Naive thymus-derived CD4-positive, alpha-beta T cell (primary cell): Measurements from ENCODE around the gene ANP32B. TPM values are rescaled to one million over a fixed set of nuclear protein-coding genes. Genes with fewer than 3 reads are reported as not detected.

Experiments used
- ATAC-seq: fragments of 150-1000 bp; cut with Tn5 transposase; 2 replicates; pipeline ENCODE4 v1.10.0; 2021; ENCODE audit warnings: mild to moderate bottlenecking, moderate library complexity
- CTCF ChIA-PET: fragments of 350-600 bp; sonication (Branson Sonifier 250); formaldehyde crosslinking; loops from one replicate; lab custom pipeline; 2021; ENCODE audit warnings: antibody characterized with exemption; lab: Charles Lee
- POLR2A ChIA-PET: fragments of 350-600 bp; sonication (Branson Sonifier 250); formaldehyde crosslinking; loops from one replicate; lab custom pipeline; 2021; ENCODE audit warnings: antibody characterized with exemption, inconsistent platforms; lab: Charles Lee
- DNase-seq, 9 donors: peaks; one replicate each; pipeline versions ENCODE4 v3.0.0 to v3.0.0-alpha.2; 2020 to 2022; ENCODE audit warnings: mixed read lengths in 1 of 9
- H3K27ac ChIP-seq: one replicate; pipeline ENCODE4 v1.7.0; 2013; ENCODE audit warnings: mild to moderate bottlenecking, low read depth, low read length, moderate library complexity
- H3K27me3 ChIP-seq, 2 donors: one replicate each; pipeline ENCODE4 v1.7.0; 2013; ENCODE audit warnings: low read length in 2 of 2, mild to moderate bottlenecking in 2 of 2, moderate library complexity in 2 of 2; ENCODE audit not compliant: control insufficient read depth in 2 of 2, insufficient read depth in 2 of 2
- H3K36me3 ChIP-seq, 3 experiments: 1 replicate in 2 of 3; 2 replicates in 1 of 3; pipeline ENCODE4 v1.7.0; 2013; ENCODE audit warnings: low read length in 3 of 3, mild to moderate bottlenecking in 3 of 3, moderate library complexity in 1 of 3; ENCODE audit not compliant: insufficient read depth in 3 of 3, control insufficient read depth in 2 of 3
- H3K4me1 ChIP-seq, 2 donors: one replicate each; pipeline ENCODE4 v1.7.0; 2013; ENCODE audit warnings: low read length in 2 of 2, mild to moderate bottlenecking in 2 of 2, moderate library complexity in 1 of 2; ENCODE audit not compliant: control insufficient read depth in 2 of 2, insufficient read depth in 2 of 2
- H3K4me3 ChIP-seq: 2 replicates; pipeline ENCODE4 v1.7.0; 2013; ENCODE audit warnings: mild to moderate bottlenecking, low read length
- H3K9me3 ChIP-seq, 3 experiments: 1 replicate in 2 of 3; 2 replicates in 1 of 3; pipeline ENCODE4 v1.7.0; 2013; ENCODE audit warnings: low read length in 3 of 3; ENCODE audit not compliant: control insufficient read depth in 2 of 3
- H3K27ac Mint-ChIP-seq, 9 donors: one replicate each; pipeline ENCODE4 v1.8.0; 2020 to 2022; ENCODE audit warnings: mixed read lengths in 9 of 9, mild to moderate bottlenecking in 8 of 9, moderate library complexity in 5 of 9, inconsistent platforms in 2 of 9
- H3K27me3 Mint-ChIP-seq, 5 donors: one replicate each; pipeline ENCODE4 v1.8.0; 2021 to 2022; ENCODE audit warnings: mixed read lengths in 5 of 5, mild to moderate bottlenecking in 1 of 5
- H3K36me3 Mint-ChIP-seq, 5 donors: one replicate each; pipeline ENCODE4 v1.8.0; 2020 to 2022; ENCODE audit warnings: mixed read lengths in 5 of 5, mild to moderate bottlenecking in 3 of 5, inconsistent platforms in 1 of 5
- H3K4me1 Mint-ChIP-seq, 7 donors: one replicate each; pipeline ENCODE4 v1.8.0; 2020 to 2022; ENCODE audit warnings: mixed read lengths in 7 of 7, mild to moderate bottlenecking in 3 of 7, inconsistent platforms in 1 of 7
- H3K4me3 Mint-ChIP-seq, 10 donors: one replicate each; pipeline ENCODE4 v1.8.0; 2020 to 2022; ENCODE audit warnings: mild to moderate bottlenecking in 10 of 10, mixed read lengths in 10 of 10, moderate library complexity in 6 of 10, inconsistent platforms in 2 of 10
- H3K9me3 Mint-ChIP-seq, 11 donors: one replicate each; pipeline ENCODE4 v1.8.0; 2020 to 2022; ENCODE audit warnings: mixed read lengths in 11 of 11, mild to moderate bottlenecking in 4 of 11, inconsistent platforms in 1 of 11, moderate library complexity in 1 of 11
- intact Hi-C, 2 donors: fragments of 100-400 bp; cut with micrococcal nuclease; formaldehyde crosslinking; loops; one replicate each; pipeline ENCODE4 v1.15.1; 2023
- polyA plus RNA-seq, 2 donors: library from polyadenylated mRNA; unstranded; fragments of 300-500 nt; fragmentation: Illumina TruSeq; gene quantifications; one replicate each; pipeline ENCODE4 v1.2.3, GENCODE V29; 2021
- total RNA-seq, 6 experiments: library from RNA in 5 of 6; stranded (reverse) in 5 of 6; gene quantifications; 1 replicate in 5 of 6; 2 replicates in 1 of 6; pipeline ENCODE4 v1.2.3 and lab custom pipeline; 2021 to 2026

Gene ANP32B
- total and polyA plus RNA-seq, 7 experiments from 2014 or later: 108 to 267 (median 179) TPM

- Mint-ChIP-seq H3K36me3 (peaks cover 0 to 19% (median 0%) of the 10 kb centered on the region in 5 donors), H3K4me1 (peaks cover 8 to 54% (median 44%) of the 10 kb centered on the region in 7 donors), H3K27ac (peak overlapping the region in 3 of 9 donors; percentile 86 to 99 (median 88)), H3K27me3 (peaks cover 0 to 5% (median 0%) of the 10 kb centered on the region in 5 donors), H3K9me3 (peaks cover 0 to 5% (median 0%) of the 10 kb centered on the region in 11 donors), H3K4me3 (peak overlapping the region; percentile 58 to 95 (median 86))
- no peaks in the 10 kb centered on the region for H3K9me3 ChIP-seq
- peak overlapping the region; percentile 49 for H3K27ac ChIP-seq
- no peaks in the 10 kb centered on the region for H3K36me3 ChIP-seq
- peaks cover 0 to 8% of the 10 kb centered on the region in 2 donors for H3K4me1 ChIP-seq
- ChIA-PET POLR2A (interaction anchor here (1.4 to 2.9 kb wide), 8 partner anchors 8 to 210 kb away, joined by 3 to 24 read pairs (median 10); partner anchors contain the start of genes NANS and TRMO), CTCF (interaction anchor here (0.7 to 1.4 kb wide), 4 partner anchors 22 to 210 kb away, joined by 3 to 6 read pairs (median 5); no protein-coding TSS in a partner anchor)
- intact Hi-C loops: no loop called here
- DNase-seq (no peak), ATAC-seq (no peak)
- H3K27me3 ChIP-seq: no peaks in the 10 kb centered on the region
- no peak overlapping the region for H3K4me3 ChIP-seq
Observed at GRCh38 chr9:98046180-98046543, 63.0 kb downstream of the ANP32B start.

GRCh38 chr9:98047002-98047401, 63.9 kb downstream of the ANP32B start:
- Mint-ChIP-seq H3K36me3 (peaks cover 0 to 19% (median 0%) of the 10 kb centered on the region in 5 donors), H3K27me3 (peaks cover 0 to 5% (median 0%) of the 10 kb centered on the region in 5 donors), H3K4me1 (peaks cover 8 to 56% (median 44%) of the 10 kb centered on the region in 7 donors), H3K9me3 (peaks cover 0 to 5% (median 0%) of the 10 kb centered on the region in 11 donors), H3K27ac (peak overlapping the region in 2 of 9 donors; percentile 45 to 53), H3K4me3 (peak overlapping the region in 6 of 10 donors; percentile 3 to 70 (median 31))
- Histone ChIP-seq H3K4me1 (peaks cover 0 to 8% of the 10 kb centered on the region in 2 donors), H3K9me3 (no peaks in the 10 kb centered on the region), H3K27ac (no peak overlapping the region), H3K4me3 (no peak overlapping the region), H3K36me3 (no peaks in the 10 kb centered on the region), H3K27me3 (no peaks in the 10 kb centered on the region)
- DNase-seq (no peak), ATAC-seq (no peak)
- POLR2A ChIA-PET: interaction anchor here (0.6 to 1.8 kb wide), 5 partner anchors 10 to 1072 kb away, joined by 3 to 12 read pairs (median 8); partner anchors contain the start of genes NANS, TBC1D2 and TRMO
- intact Hi-C loops: no loop called here
- CTCF ChIA-PET: interaction anchor here (1.3 to 1.9 kb wide), 2 partner anchors 146 to 209 kb away, joined by 5 read pairs; partner anchors contain the start of gene TBC1D2

GRCh38 chr9:98049288-98050072, 66.3 kb downstream of the ANP32B start:
- Histone ChIP-seq H3K27me3 (no peaks in the 10 kb centered on the region), H3K36me3 (no peaks in the 10 kb centered on the region), H3K4me1 (peaks cover 0 to 8% of the 10 kb centered on the region in 2 donors), H3K4me3 (no peak overlapping the region), H3K9me3 (no peaks in the 10 kb centered on the region), H3K27ac (no peak overlapping the region)
- intact Hi-C loops: no loop called here
- ATAC-seq (no peak), DNase-seq (no peak)
- ChIA-PET CTCF (interaction anchor here (0.7 kb wide), 1 partner anchor 271 kb away, joined by 4 read pairs; no protein-coding TSS in a partner anchor), POLR2A (interaction anchor here (0.6 to 1.0 kb wide), 2 partner anchors 9 to 282 kb away, joined by 3 to 4 read pairs; no protein-coding TSS in a partner anchor)
- Mint-ChIP-seq H3K4me1 (peaks cover 8 to 57% (median 40%) of the 10 kb centered on the region in 7 donors), H3K27ac (peak overlapping the region in 6 of 9 donors; percentile 19 to 83 (median 55)), H3K9me3 (peaks cover 0 to 5% (median 0%) of the 10 kb centered on the region in 11 donors), H3K27me3 (no peaks in the 10 kb centered on the region), H3K36me3 (peaks cover 0 to 23% (median 0%) of the 10 kb centered on the region in 5 donors), H3K4me3 (peak overlapping the region in 1 of 10 donors; percentile 35)

GRCh38 chr9:98050351-98050750, 67.2 kb downstream of the ANP32B start:
- POLR2A ChIA-PET: interaction anchor here (1.0 kb wide), 1 partner anchor 8 kb away, joined by 3 read pairs; no protein-coding TSS in a partner anchor
- Mint-ChIP-seq H3K4me1 (peaks cover 4 to 55% (median 37%) of the 10 kb centered on the region in 7 donors), H3K4me3 (no peak overlapping the region), H3K9me3 (peaks cover 0 to 1% (median 0%) of the 10 kb centered on the region in 11 donors), H3K27me3 (no peaks in the 10 kb centered on the region), H3K27ac (peak overlapping the region in 1 of 9 donors; percentile 63), H3K36me3 (peaks cover 0 to 18% (median 0%) of the 10 kb centered on the region in 5 donors)
- Histone ChIP-seq H3K4me1 (no peaks in the 10 kb centered on the region), H3K9me3 (no peaks in the 10 kb centered on the region), H3K36me3 (no peaks in the 10 kb centered on the region), H3K27me3 (no peaks in the 10 kb centered on the region), H3K27ac (no peak overlapping the region), H3K4me3 (no peak overlapping the region)
- CTCF ChIA-PET: interaction anchor here (0.7 kb wide), 1 partner anchor 272 kb away, joined by 4 read pairs; no protein-coding TSS in a partner anchor
- intact Hi-C loops: no loop called here
- DNase-seq: no peak
- ATAC-seq: no peak

- H3K9me3 ChIP-seq: no peaks in the 10 kb centered on the region
Observed at GRCh38 chr9:98054376-98054951, 71.3 kb downstream of the ANP32B start.

More at GRCh38 chr9:98054376-98054951, 71.3 kb downstream of the ANP32B start:
- no peaks in the 10 kb centered on the region for H3K36me3 ChIP-seq
- Mint-ChIP-seq H3K36me3 (peaks cover 0 to 8% (median 0%) of the 10 kb centered on the region in 5 donors), H3K4me3 (no peak overlapping the region), H3K4me1 (peaks cover 6 to 48% (median 33%) of the 10 kb centered on the region in 7 donors), H3K9me3 (no peaks in the 10 kb centered on the region), H3K27ac (peak overlapping the region in 4 of 9 donors; percentile 10 to 97 (median 50)), H3K27me3 (no peaks in the 10 kb centered on the region)
- no peak for DNase-seq
- ATAC-seq: no peak
- H3K4me3 ChIP-seq: no peak overlapping the region
- H3K4me1 ChIP-seq: peaks cover 9 to 22% of the 10 kb centered on the region in 2 donors
- intact Hi-C loops: no loop called here
- H3K27ac ChIP-seq: no peak overlapping the region
- no peaks in the 10 kb centered on the region for H3K27me3 ChIP-seq
- ChIA-PET CTCF (interaction anchor here (0.7 to 0.9 kb wide), 2 partner anchors 17 to 132 kb away, joined by 3 read pairs; no protein-coding TSS in a partner anchor), POLR2A (interaction anchor here (0.7 to 1.3 kb wide), 2 partner anchors 9 to 365 kb away, joined by 3 to 6 read pairs; no protein-coding TSS in a partner anchor)
